Measurements from ENCODE around the gene FBXW4. TPM values are rescaled to one million over a fixed set of nuclear protein-coding genes. Genes with fewer than 3 reads are reported as not detected.

The FBXW4 gene
- total RNA-seq, 2 donors from 2014 or later, result 64.4 to 64.6 TPM

Other genes with a start within 250 kb of the FBXW4 start
- 10 to 100 TPM; 34.8 to 38.0 TPM for gene POLL, start 106.9 kb downstream of the FBXW4 start, total RNA-seq
- 1 to 10 TPM; 4.5 to 4.7 TPM for gene DPCD, start 106.8 kb downstream of the FBXW4 start, total RNA-seq
- gene FGF8, start 80.9 kb upstream of the FBXW4 start, total RNA-seq, result under 1 TPM; 0.43 to 0.49 TPM
- gene NPM3, start 88.3 kb upstream of the FBXW4 start, total RNA-seq, result 100 to 1,000 TPM in 1 of 2 donors, 10 to 100 TPM in 1; 94.5 to 113 TPM
- gene OGA, start 123.3 kb upstream of the FBXW4 start, total RNA-seq, result 100 to 1,000 TPM; 165 to 170 TPM
- 1 to 10 TPM; 2.2 to 3.1 TPM for gene KCNIP2, start 148.6 kb upstream of the FBXW4 start, total RNA-seq

Data from activated T-cell treated with anti-CD3 and anti-CD28 coated beads, Interleukin-2, amount 50 U/mL, for 72 hours (primary cell).